H1 (cell line): Measurements from ENCODE around the gene OR8B3. TPM values are rescaled to one million over a fixed set of nuclear protein-coding genes. Genes with fewer than 3 reads are reported as not detected.

Experiments used
- CTCF ChIA-PET: fragments of 300-600 bp; sonication (Branson Sonifier 250); formaldehyde crosslinking; loops from one replicate; lab custom pipeline; 2021; ENCODE audit not compliant: partially characterized antibody; lab: Charles Lee
- POLR2A ChIA-PET: fragments of 300-600 bp; sonication (Branson Sonifier 250); formaldehyde crosslinking; loops from one replicate; lab custom pipeline; 2021; ENCODE audit warnings: inconsistent platforms; ENCODE audit not compliant: partially characterized antibody; lab: Charles Lee
- DNase-seq, 2 experiments: peaks; one replicate each; pipeline versions ENCODE4 v3.0.0 to v3.0.0-alpha.2; 2010 to 2022; ENCODE audit warnings: low spot score in 2 of 2, low read depth in 1 of 2, mixed read lengths in 1 of 2
- FAIRE-seq: peaks from 2 replicates; lab custom pipeline; 2011; peaks lifted over from hg19 to GRCh38; lab: Jason Lieb, UNC
- H2AFZ ChIP-seq: 2 replicates; pipeline ENCODE4 v1.8.1; 2012; ENCODE audit warnings: low read length, inconsistent platforms
- H2AK5ac ChIP-seq: 2 replicates; pipeline ENCODE4 v1.6.1; 2013; ENCODE audit warnings: low read depth, low read length
- H2BK120ac ChIP-seq: replicated peaks from 2 replicates; pipeline ENCODE3; 2013; ENCODE audit warnings: low read depth, low read length, inconsistent platforms
- H2BK12ac ChIP-seq: 2 replicates; pipeline ENCODE4 v1.6.1; 2013; ENCODE audit warnings: low read depth, low read length
- H2BK15ac ChIP-seq: 2 replicates; pipeline ENCODE4 v1.6.1; 2013; ENCODE audit warnings: low read length
- H2BK20ac ChIP-seq: 2 replicates; pipeline ENCODE4 v1.6.1; 2013; ENCODE audit warnings: low read length
- H2BK5ac ChIP-seq: 2 replicates; pipeline ENCODE4 v1.6.1; 2013; ENCODE audit warnings: low read depth, low read length
- H3K14ac ChIP-seq: 2 replicates; pipeline ENCODE4 v1.6.1; 2013; ENCODE audit warnings: inconsistent platforms; ENCODE audit not compliant: insufficient read length
- H3K18ac ChIP-seq: 2 replicates; pipeline ENCODE4 v1.6.1; 2013; ENCODE audit warnings: low read length; ENCODE audit errors: extremely low read depth
- H3K23ac ChIP-seq: 2 replicates; pipeline ENCODE4 v1.6.1; 2013; ENCODE audit warnings: inconsistent platforms; ENCODE audit not compliant: insufficient read length
- H3K23me2 ChIP-seq: 2 replicates; pipeline ENCODE4 v1.6.1; 2013; ENCODE audit warnings: low read depth, low read length
- H3K27ac ChIP-seq: 2 replicates; pipeline ENCODE4 v1.6.1; 2011; ENCODE audit warnings: low read depth, low read length, inconsistent platforms
- H3K27me3 ChIP-seq, 4 experiments: replicated peaks in 1 of 4; 1 replicate in 1 of 4; 2 replicates in 3 of 4; pipeline versions ENCODE4 v1.6.1 to v1.8.1; 2011 to 2013; ENCODE audit warnings: low read length in 3 of 4, mild to moderate bottlenecking in 3 of 4, inconsistent platforms in 2 of 4, mixed read lengths in 2 of 4, moderate library complexity in 1 of 4; ENCODE audit not compliant: control insufficient read depth in 3 of 4, insufficient read depth in 3 of 4; ENCODE audit errors: extremely low read depth in 1 of 4
- H3K36me3 ChIP-seq, 4 experiments: 2 replicates each; pipeline versions ENCODE4 v1.6.1 to v1.8.1; 2011 to 2013; ENCODE audit warnings: mild to moderate bottlenecking in 4 of 4, low read length in 3 of 4, moderate library complexity in 2 of 4, control low read depth in 1 of 4, inconsistent platforms in 1 of 4; ENCODE audit not compliant: insufficient read depth in 4 of 4, control insufficient read depth in 2 of 4
- H3K4ac ChIP-seq: replicated peaks from 2 replicates; pipeline ENCODE3; 2013; ENCODE audit warnings: low read length, low read depth, mixed read lengths, inconsistent platforms; ENCODE audit not compliant: insufficient read length
- H3K4me1 ChIP-seq, 4 experiments: replicated peaks in 1 of 4; 1 replicate in 1 of 4; 2 replicates in 3 of 4; pipeline versions ENCODE4 v1.6.1 to v1.8.1; 2011 to 2013; ENCODE audit warnings: low read length in 3 of 4, inconsistent platforms in 2 of 4, mixed read lengths in 1 of 4; ENCODE audit not compliant: insufficient read depth in 4 of 4, control insufficient read depth in 3 of 4
- H3K4me2 ChIP-seq, 2 experiments: 2 replicates each; pipeline versions ENCODE4 v1.6.1 to v1.8.1; 2011 to 2013; ENCODE audit warnings: low read depth in 2 of 2, low read length in 2 of 2, control low read depth in 1 of 2, inconsistent platforms in 1 of 2, mild to moderate bottlenecking in 1 of 2; ENCODE audit not compliant: insufficient read depth in 1 of 2
- H3K4me3 ChIP-seq, 4 experiments: fragments of 200-600, 300-600 bp in 1 of 4; sonication (generic), shearing (Covaris generic), sonication (Bioruptor Twin) in 1 of 4; 2 replicates each; pipeline versions ENCODE4 v1.5.1 to v1.8.1; 2011 to 2016; ENCODE audit warnings: low read length in 4 of 4, low read depth in 3 of 4, control low read depth in 2 of 4, inconsistent platforms in 2 of 4, mild to moderate bottlenecking in 2 of 4, mixed read lengths in 1 of 4, moderate library complexity in 1 of 4; ENCODE audit not compliant: insufficient read depth in 2 of 4; ENCODE audit errors: extremely low read depth in 1 of 4
- H3K56ac ChIP-seq: replicated peaks from 2 replicates; pipeline ENCODE3; 2013; ENCODE audit warnings: low read depth, mild to moderate bottlenecking, mixed read lengths, low read length, inconsistent platforms; ENCODE audit not compliant: insufficient read length
- H3K79me1 ChIP-seq: 2 replicates; pipeline ENCODE4 v1.6.1; 2013; ENCODE audit warnings: low read depth, low read length, control low read depth
- H3K79me2 ChIP-seq, 2 experiments: 2 replicates each; pipeline versions ENCODE4 v1.6.1 to v1.8.1; 2012 to 2013; ENCODE audit warnings: low read length in 2 of 2, mild to moderate bottlenecking in 2 of 2, inconsistent platforms in 1 of 2; ENCODE audit not compliant: insufficient read depth in 2 of 2, control insufficient read depth in 1 of 2
- H3K9ac ChIP-seq, 4 experiments: replicated peaks in 1 of 4; 1 replicate in 1 of 4; 2 replicates in 3 of 4; pipeline versions ENCODE4 v1.6.1 to v1.8.1; 2011 to 2013; ENCODE audit warnings: low read depth in 3 of 4, low read length in 3 of 4, control low read depth in 2 of 4, mild to moderate bottlenecking in 2 of 4, moderate library complexity in 2 of 4, inconsistent platforms in 1 of 4; ENCODE audit errors: extremely low read depth in 1 of 4
- H3K9me3 ChIP-seq, 2 experiments: 2 replicates each; pipeline versions ENCODE4 v1.6.1 to v1.8.1; 2012 to 2013; ENCODE audit warnings: mild to moderate bottlenecking in 2 of 2, moderate library complexity in 2 of 2, control low read depth in 1 of 2, inconsistent platforms in 1 of 2, low read depth in 1 of 2, low read length in 1 of 2, mixed read lengths in 1 of 2; ENCODE audit not compliant: insufficient read depth in 2 of 2
- H4K20me1 ChIP-seq, 2 experiments: replicated peaks in 1 of 2; 2 replicates each; pipeline versions ENCODE3 to v1.8.1; 2011 to 2013; ENCODE audit warnings: inconsistent platforms in 2 of 2, low read length in 2 of 2, mild to moderate bottlenecking in 1 of 2; ENCODE audit not compliant: insufficient read depth in 2 of 2, control insufficient read depth in 1 of 2
- H4K5ac ChIP-seq: 2 replicates; pipeline ENCODE4 v1.6.1; 2013; ENCODE audit warnings: low read length, low read depth, mixed read lengths, inconsistent platforms; ENCODE audit not compliant: insufficient read length
- H4K8ac ChIP-seq: 2 replicates; pipeline ENCODE4 v1.8.0; 2013; ENCODE audit warnings: mild to moderate bottlenecking, moderate library complexity, low read length, inconsistent platforms; ENCODE audit not compliant: insufficient read depth; ENCODE audit errors: extremely low read depth
- H4K91ac ChIP-seq: replicated peaks from 2 replicates; pipeline ENCODE3; 2013; ENCODE audit warnings: low read length, mixed read lengths, inconsistent platforms; ENCODE audit not compliant: insufficient read length
- CTBP2 ChIP-seq: IDR thresholded peaks from 2 replicates; pipeline ENCODE4 v1.7.0; 2011; ENCODE audit warnings: borderline replicate concordance, mild to moderate bottlenecking, moderate library complexity, mixed read lengths, low read length; ENCODE audit not compliant: insufficient read depth, insufficient read length
- FOSL1 ChIP-seq: IDR thresholded peaks from 2 replicates; pipeline ENCODE4 v1.6.1; 2011; ENCODE audit warnings: mild to moderate bottlenecking, low read depth, low read length, moderate library complexity; ENCODE audit not compliant: insufficient read depth
- HDAC2 ChIP-seq, 2 experiments: fragments of 300-600 bp in 1 of 2; sonication (generic) in 1 of 2; IDR thresholded peaks; 2 replicates each; pipeline ENCODE4 v1.6.1; 2011 to 2012; ENCODE audit warnings: low read depth in 2 of 2, low read length in 2 of 2, mild to moderate bottlenecking in 2 of 2, moderate library complexity in 2 of 2, borderline replicate concordance in 1 of 2, inconsistent platforms in 1 of 2
- RXRA ChIP-seq: IDR thresholded peaks from 2 replicates; pipeline ENCODE4 v1.6.1; 2011; ENCODE audit warnings: low read depth, mild to moderate bottlenecking, low read length, moderate library complexity; ENCODE audit not compliant: insufficient read depth
- SIRT6 ChIP-seq: IDR thresholded peaks from one replicate; pipeline ENCODE4 v1.7.1; 2012; ENCODE audit warnings: low read length, inconsistent platforms
- WGBS, 2 experiments: shearing (Covaris generic) in 1 of 2; methylation state at CpG; one replicate each; pipeline versions ENCODE4 v1.1.6 to v1.1.7; 2013 to 2015; ENCODE audit warnings: low lambda C conversion rate in 2 of 2, mixed read lengths in 2 of 2, inconsistent platforms in 1 of 2, low coverage in 1 of 2, missing lambda C conversion rate in 1 of 2; ENCODE audit not compliant: insufficient replicate concordance in 2 of 2, insufficient coverage in 1 of 2, insufficient read length in 1 of 2; ENCODE audit errors: extremely low coverage in 1 of 2, missing lambda C conversion rate in 1 of 2; 5-methylcytosine and 5-hydroxymethylcytosine counted together
- polyA plus RNA-seq, 7 experiments: library from polyadenylated mRNA; depleted of rRNA in 3 of 7; stranded (reverse) in 5 of 7; unstranded in 2 of 7; fragments of >200 nt in 5 of 7; fragments of 200-250 nt in 2 of 7; gene quantifications; 1 replicate in 5 of 7; 2 replicates in 1 of 7; 4 replicates in 1 of 7; pipeline versions ENCODE4 v1.2.1 to v1.2.3, GENCODE V29; 2011 to 2013; ENCODE audit warnings: missing spikeins in 2 of 7, mixed read lengths in 2 of 7
- total RNA-seq: library from RNA; stranded (reverse); fragmentation: NEBNext Ultra II Directional; extraction: Animal tissue kit (Norgen Biotek cat#: 25700); gene quantifications from 2 replicates; pipeline ENCODE4 v1.2.1, GENCODE V29; 2021

Gene OR8B3
- total and polyA plus RNA-seq, 2 of the 8 experiments (the other 6 are each of a cell fraction or from before 2014, with no cell fraction given) = not detected

DNA sequence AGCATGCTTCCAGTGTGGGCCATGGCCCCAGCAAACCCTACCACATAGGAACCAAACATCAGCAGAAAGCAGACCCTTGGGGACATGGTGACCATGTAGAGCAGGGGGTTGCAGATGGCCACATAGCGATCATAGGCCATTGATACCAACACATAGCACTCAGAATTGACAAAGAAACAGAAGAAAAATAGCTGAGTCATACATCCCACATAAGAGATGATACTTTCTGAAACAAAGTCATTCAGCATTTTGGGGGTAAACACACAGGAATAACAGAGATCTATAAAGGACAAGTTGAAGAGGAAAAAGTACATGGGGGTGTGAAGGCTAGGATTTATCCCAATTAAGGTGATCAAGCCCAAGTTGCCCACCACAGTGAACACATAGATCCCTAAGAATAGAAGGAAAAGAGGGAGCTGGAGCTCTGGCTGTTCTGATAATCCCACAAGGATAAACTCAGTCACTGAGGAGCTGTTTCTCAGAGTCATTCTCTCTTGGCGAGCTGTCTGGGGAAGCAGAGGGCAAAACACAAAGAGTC lies 25.6 kb upstream of the OR8B3 start, which contains the start of gene OR8B4:
OR8B4 (minus strand) TSS at position 488 of the 538 bp plus-strand sequence; CDS start at position 488, 0 bp downstream.
- CTCF ChIA-PET = interaction anchor here (0.7 to 3.4 kb wide), 4 partner anchors 8 to 353 kb away, joined by 3 to 15 read pairs (median 3); no protein-coding TSS in a partner anchor
- TF ChIP-seq FOSL1 (no peak), RXRA (no peak), HDAC2 (IDR thresholded peaks at IDR 0.05; ENCODE audit: borderline replicate concordance in 1 of 2, low read depth in 2 of 2, low read length in 2 of 2) (no peak), SIRT6 (no peak), CTBP2 (no peak)
- TF ChIP-seq, all 59 proteins: peak for 0
- H2BK120ac ChIP-seq = no peak within 1 kb of the TSS
- no peaks in the 10 kb centered on the region for H3K27me3 ChIP-seq
- no peak within 1 kb of the TSS for H2BK20ac ChIP-seq
- no peak within 1 kb of the TSS for H3K14ac ChIP-seq
- H2BK15ac ChIP-seq = no peak within 1 kb of the TSS
- no peak within 1 kb of the TSS for H2BK12ac ChIP-seq
- peaks cover 3% of the 10 kb centered on the region; the same call in 1 of the 2 replicates for H3K23me2 ChIP-seq
- H4K91ac ChIP-seq = no peak within 1 kb of the TSS
- no peak within 1 kb of the TSS for H3K9ac ChIP-seq
- 92% methylated on average over 2 of the region's 2 CpGs; no CpG with 5 or more reads in 1 of the 2 experiments for WGBS, 2 experiments
- H3K9me3 ChIP-seq = no peaks in the 10 kb centered on the region
- H3K36me3 ChIP-seq = no peaks in the 10 kb centered on the region
- H4K5ac ChIP-seq = no peak within 1 kb of the TSS
- no peaks in the 10 kb centered on the region for H3K4me1 ChIP-seq
- no peak within 1 kb of the TSS for H3K56ac ChIP-seq
- H3K23ac ChIP-seq = no peak within 1 kb of the TSS
- POLR2A ChIA-PET = no interaction called here
- no peak within 1 kb of the TSS for H3K18ac ChIP-seq
- H3K4me3 ChIP-seq = no peak within 1 kb of the TSS
- no peak within 1 kb of the TSS for H2AFZ ChIP-seq
- no peaks in the 10 kb centered on the region for H4K20me1 ChIP-seq
- H4K8ac ChIP-seq = no peak within 1 kb of the TSS
- DNase-seq (no peak), FAIRE-seq (no peak)
- H3K4me2 ChIP-seq = no peak within 1 kb of the TSS
- no peaks in the 10 kb centered on the region for H3K79me1 ChIP-seq
- no peak within 1 kb of the TSS for H2BK5ac ChIP-seq
- H3K4ac ChIP-seq = no peak within 1 kb of the TSS
- no peak within 1 kb of the TSS; the same call in 1 of the 2 replicates for H2AK5ac ChIP-seq
- H3K27ac ChIP-seq = no peak within 1 kb of the TSS
- no peaks in the 10 kb centered on the region for H3K79me2 ChIP-seq
